Stimulated activated CD8-positive, alpha-beta memory T cell treated with anti-CD3 and anti-CD28 coated beads, Interleukin-12 subunit alpha, Interleukin-12 subunit beta, amount 100 ng/mL, for 24 hours (primary cell): Measurements from ENCODE around the gene POTEI.
"Not testable (repeated sequence)": the region's sequence is repeated elsewhere in the genome, so short reads cannot be mapped to it uniquely, and the experiment has no call there.

Source experiments
- DNase-seq: peaks from one replicate; pipeline ENCODE4 v3.0.0-alpha.2; 2020; ENCODE audit errors: extremely low read depth

Gene POTEI

GRCh38 chr2:130455413-130455812 is 53.7 kb downstream of the POTEI start:
- DNase-seq: not testable (repeated sequence)

- DNase-seq: not testable (repeated sequence)
These were observed 54.4 kb downstream of the POTEI start for GRCh38 chr2:130454712-130455083.

GRCh38 chr2:130453955-130454711 is 55.0 kb downstream of the POTEI start:
- DNase-seq: not testable (repeated sequence)

- DNase-seq: not testable (repeated sequence)
These were observed 56.2 kb downstream of the POTEI start for GRCh38 chr2:130452897-130453296.

GRCh38 chr2:130451823-130452222 is 57.3 kb downstream of the POTEI start:
- not testable (repeated sequence) for DNase-seq

GRCh38 chr2:130451278-130451677 is 57.9 kb downstream of the POTEI start:
- not testable (repeated sequence) for DNase-seq

GRCh38 chr2:130450366-130450765 is 58.8 kb downstream of the POTEI start:
- DNase-seq: not testable (repeated sequence)

- not testable (repeated sequence) for DNase-seq
These were observed 81.5 kb downstream of the POTEI start for GRCh38 chr2:130427631-130428030.

- DNase-seq: not testable (repeated sequence)
These were observed 90.3 kb downstream of the POTEI start for GRCh38 chr2:130418845-130419244.

- DNase-seq: not testable (repeated sequence)
These were observed 92.4 kb downstream of the POTEI start for GRCh38 chr2:130416693-130417092.
